HEK293 (cell line): Measurements from ENCODE around the gene GART.

Experiments used
- CTCF ChIA-PET: fragments of 350-600 bp; formaldehyde crosslinking; extraction: SDS; loops from one replicate; lab custom pipeline; 2021; ENCODE audit warnings: antibody characterized with exemption; lab: Yijun Ruan, JAX
- POLR2A ChIA-PET: fragments of 300-600 bp; formaldehyde crosslinking; extraction: SDS; loops from one replicate; lab custom pipeline; 2020; ENCODE audit warnings: antibody characterized with exemption, inconsistent platforms; lab: Yijun Ruan, JAX
- H3K27ac ChIP-seq: fragments of 200-500 bp; sonication (Bioruptor generic); 2 replicates; pipeline ENCODE4 v1.5.1; 2014; ENCODE audit warnings: low read depth, low read length, control low read depth, inconsistent platforms; ENCODE audit errors: extremely low read depth
- H3K36me3 ChIP-seq, 2 experiments: fragments of 200-500 bp in 1 of 2; sonication (Bioruptor generic) in 1 of 2; 1 replicate in 1 of 2; 2 replicates in 1 of 2; pipeline ENCODE4 v1.5.1; 2014 to 2017; ENCODE audit warnings: inconsistent platforms in 2 of 2, low read length in 2 of 2; ENCODE audit not compliant: control insufficient read depth in 2 of 2, insufficient read depth in 1 of 2
- H3K4me1 ChIP-seq: fragments of 200-500 bp; sonication (Bioruptor generic); 2 replicates; pipeline ENCODE4 v1.5.1; 2014; ENCODE audit warnings: mild to moderate bottlenecking, low read length, inconsistent platforms; ENCODE audit not compliant: control insufficient read depth, insufficient read depth
- H3K4me3 ChIP-seq: 2 replicates; pipeline ENCODE4 v1.5.1; 2011; ENCODE audit warnings: low read depth, mild to moderate bottlenecking, control low read depth, low read length, moderate library complexity
- H3K9me3 ChIP-seq: fragments of 200-500 bp; sonication (Bioruptor generic); 2 replicates; pipeline ENCODE4 v1.5.1; 2014; ENCODE audit warnings: low read depth, low read length, inconsistent platforms; ENCODE audit not compliant: control insufficient read depth, insufficient read depth
- CTCF ChIP-seq: fragments of 450-650 bp; formaldehyde crosslinking; IDR thresholded peaks from 2 replicates; pipeline ENCODE4 v1.5.1; 2016; ENCODE audit warnings: missing biosample characterization, missing genetic modification characterization
- HIC1 ChIP-seq: fragments of 450-650 bp; formaldehyde crosslinking; IDR thresholded peaks from 2 replicates; pipeline ENCODE4 v1.5.1; 2016; ENCODE audit warnings: missing biosample characterization, missing genetic modification characterization
- INSM2 ChIP-seq: fragments of 450-650 bp; formaldehyde crosslinking; IDR thresholded peaks from 2 replicates; pipeline ENCODE4 v1.5.1; 2016; ENCODE audit warnings: missing biosample characterization, missing genetic modification characterization
- KLF10 ChIP-seq: fragments of 450-650 bp; IDR thresholded peaks from 2 replicates; pipeline ENCODE4 v1.5.1; 2018; ENCODE audit warnings: missing biosample characterization, mild to moderate bottlenecking, missing genetic modification characterization
- PRDM1 ChIP-seq: fragments of 450-650 bp; formaldehyde crosslinking; IDR thresholded peaks from 2 replicates; pipeline ENCODE4; 2016; ENCODE audit warnings: missing biosample characterization, missing genetic modification characterization
- REPIN1 ChIP-seq: fragments of 450-650 bp; formaldehyde crosslinking; IDR thresholded peaks from 2 replicates; pipeline ENCODE4 v1.5.1; 2017; ENCODE audit warnings: missing biosample characterization, missing genetic modification characterization, low read depth
- SALL2 ChIP-seq: fragments of 450-650 bp; formaldehyde crosslinking; IDR thresholded peaks from 2 replicates; pipeline ENCODE4 v1.5.0; 2017; ENCODE audit warnings: missing biosample characterization, mild to moderate bottlenecking, missing genetic modification characterization, borderline replicate concordance
- ZNF138 ChIP-seq: fragments of 450-650 bp; formaldehyde crosslinking; IDR thresholded peaks from 2 replicates; pipeline ENCODE4 v1.5.1; 2016; ENCODE audit warnings: missing biosample characterization, missing genetic modification characterization, borderline replicate concordance
- ZNF23 ChIP-seq: fragments of 450-650 bp; formaldehyde crosslinking; IDR thresholded peaks from 2 replicates; pipeline ENCODE4 v1.5.1; 2016; ENCODE audit warnings: missing biosample characterization, missing genetic modification characterization, borderline replicate concordance
- ZNF311 ChIP-seq: fragments of 450-650 bp; formaldehyde crosslinking; IDR thresholded peaks from 2 replicates; pipeline ENCODE4 v1.5.1; 2017; ENCODE audit warnings: missing biosample characterization, missing genetic modification characterization, borderline replicate concordance
- ZNF341 ChIP-seq: fragments of 450-650 bp; formaldehyde crosslinking; IDR thresholded peaks from 2 replicates; pipeline ENCODE4; 2016; ENCODE audit warnings: low read depth, missing biosample characterization, missing genetic modification characterization
- ZNF354C ChIP-seq: fragments of 450-650 bp; formaldehyde crosslinking; IDR thresholded peaks from 2 replicates; pipeline ENCODE4 v1.5.1; 2016; ENCODE audit warnings: missing biosample characterization, missing genetic modification characterization, low read depth, borderline replicate concordance
- ZNF394 ChIP-seq: fragments of 450-650 bp; formaldehyde crosslinking; IDR thresholded peaks from 2 replicates; pipeline ENCODE4 v1.5.1; 2016; ENCODE audit warnings: missing biosample characterization, missing genetic modification characterization, mild to moderate bottlenecking, moderate library complexity, borderline replicate concordance
- ZNF48 ChIP-seq: fragments of 450-650 bp; formaldehyde crosslinking; IDR thresholded peaks from 2 replicates; pipeline ENCODE4 v1.5.1; 2016; ENCODE audit warnings: missing biosample characterization, missing genetic modification characterization
- ZNF571 ChIP-seq: fragments of 450-650 bp; formaldehyde crosslinking; IDR thresholded peaks from 2 replicates; pipeline ENCODE4 v1.5.0; 2017; ENCODE audit warnings: missing biosample characterization, missing genetic modification characterization
- ZNF580 ChIP-seq: fragments of 450-650 bp; formaldehyde crosslinking; IDR thresholded peaks from 2 replicates; pipeline ENCODE4 v1.5.1; 2016; ENCODE audit warnings: missing biosample characterization, missing genetic modification characterization
- ZNF626 ChIP-seq: fragments of 450-650 bp; sonication (Bioruptor Pico); formaldehyde crosslinking; IDR thresholded peaks from 2 replicates; pipeline ENCODE4 v1.5.1; 2018; ENCODE audit warnings: missing biosample characterization, missing genetic modification characterization, inconsistent platforms
- ZSCAN18 ChIP-seq: fragments of 450-650 bp; formaldehyde crosslinking; IDR thresholded peaks from 2 replicates; pipeline ENCODE4 v1.5.1; 2016; ENCODE audit warnings: missing biosample characterization, missing genetic modification characterization
- TF ChIP-seq, protein P1 (sequence below): fragments of 450-650 bp; formaldehyde crosslinking; IDR thresholded peaks from 2 replicates; pipeline ENCODE4 v1.5.1; 2017; ENCODE audit warnings: missing biosample characterization, missing genetic modification characterization
- TF ChIP-seq, protein P2 (sequence below): fragments of 450-650 bp; formaldehyde crosslinking; IDR thresholded peaks from 2 replicates; pipeline ENCODE4 v1.5.1; 2016; ENCODE audit warnings: missing biosample characterization, missing genetic modification characterization

GART gene

GRCh38 chr21:33537212-33537611 lies 4.7 kb downstream of the GART start:
- Histone ChIP-seq H3K4me1 (peaks cover 5% of the 10 kb centered on the region; the same call in 1 of the 2 replicates), H3K9me3 (no peaks in the 10 kb centered on the region), H3K4me3 (no peak overlapping the region), H3K36me3 (peaks cover 62 to 75% of the 10 kb centered on the region in 2 experiments), H3K27ac (no peak overlapping the region)
- no peak for TF ChIP-seq ZNF626 (tag by site-specific recombination)
- no peak for TF ChIP-seq INSM2 (tag by site-specific recombination)
- CTCF ChIA-PET = interaction anchor here (0.7 kb wide), 1 partner anchor 69 kb away, joined by 6 read pairs; no protein-coding TSS in a partner anchor
- POLR2A ChIA-PET = interaction anchor here (0.6 to 1.5 kb wide), 2 partner anchors 57 to 93 kb away, joined by 3 read pairs; no protein-coding TSS in a partner anchor

DNA sequence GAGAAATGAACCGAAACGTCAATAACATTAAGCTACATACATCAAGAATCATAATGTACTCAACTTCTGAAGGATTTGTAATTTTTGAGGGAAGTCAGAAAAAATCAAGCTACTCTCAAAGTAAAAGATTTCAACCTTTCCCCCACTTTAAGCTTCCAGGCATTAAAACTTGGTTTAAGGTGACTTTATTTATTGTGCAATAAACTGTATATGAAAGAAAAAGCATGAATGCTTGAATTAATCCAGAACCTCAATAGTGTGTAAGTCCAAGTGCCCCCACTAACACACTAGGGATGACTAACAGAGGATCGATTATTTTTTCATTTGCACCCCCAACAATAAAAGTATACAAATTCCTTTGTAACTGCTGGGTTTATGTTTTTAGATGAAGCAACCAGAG lies 10.9 kb downstream of the GART start:
- no peak for TF ChIP-seq ZNF311 (tag by site-specific recombination)
- TF ChIP-seq HIC1 = no peak
- TF ChIP-seq REPIN1 (tag by site-specific recombination) = no peak
- TF ChIP-seq, protein P1, sequence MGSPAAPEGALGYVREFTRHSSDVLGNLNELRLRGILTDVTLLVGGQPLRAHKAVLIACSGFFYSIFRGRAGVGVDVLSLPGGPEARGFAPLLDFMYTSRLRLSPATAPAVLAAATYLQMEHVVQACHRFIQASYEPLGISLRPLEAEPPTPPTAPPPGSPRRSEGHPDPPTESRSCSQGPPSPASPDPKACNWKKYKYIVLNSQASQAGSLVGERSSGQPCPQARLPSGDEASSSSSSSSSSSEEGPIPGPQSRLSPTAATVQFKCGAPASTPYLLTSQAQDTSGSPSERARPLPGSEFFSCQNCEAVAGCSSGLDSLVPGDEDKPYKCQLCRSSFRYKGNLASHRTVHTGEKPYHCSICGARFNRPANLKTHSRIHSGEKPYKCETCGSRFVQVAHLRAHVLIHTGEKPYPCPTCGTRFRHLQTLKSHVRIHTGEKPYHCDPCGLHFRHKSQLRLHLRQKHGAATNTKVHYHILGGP (tag by site-specific recombination) = no peak
- TF ChIP-seq CTCF (tag by site-specific recombination) = no peak
- TF ChIP-seq, protein P2, sequence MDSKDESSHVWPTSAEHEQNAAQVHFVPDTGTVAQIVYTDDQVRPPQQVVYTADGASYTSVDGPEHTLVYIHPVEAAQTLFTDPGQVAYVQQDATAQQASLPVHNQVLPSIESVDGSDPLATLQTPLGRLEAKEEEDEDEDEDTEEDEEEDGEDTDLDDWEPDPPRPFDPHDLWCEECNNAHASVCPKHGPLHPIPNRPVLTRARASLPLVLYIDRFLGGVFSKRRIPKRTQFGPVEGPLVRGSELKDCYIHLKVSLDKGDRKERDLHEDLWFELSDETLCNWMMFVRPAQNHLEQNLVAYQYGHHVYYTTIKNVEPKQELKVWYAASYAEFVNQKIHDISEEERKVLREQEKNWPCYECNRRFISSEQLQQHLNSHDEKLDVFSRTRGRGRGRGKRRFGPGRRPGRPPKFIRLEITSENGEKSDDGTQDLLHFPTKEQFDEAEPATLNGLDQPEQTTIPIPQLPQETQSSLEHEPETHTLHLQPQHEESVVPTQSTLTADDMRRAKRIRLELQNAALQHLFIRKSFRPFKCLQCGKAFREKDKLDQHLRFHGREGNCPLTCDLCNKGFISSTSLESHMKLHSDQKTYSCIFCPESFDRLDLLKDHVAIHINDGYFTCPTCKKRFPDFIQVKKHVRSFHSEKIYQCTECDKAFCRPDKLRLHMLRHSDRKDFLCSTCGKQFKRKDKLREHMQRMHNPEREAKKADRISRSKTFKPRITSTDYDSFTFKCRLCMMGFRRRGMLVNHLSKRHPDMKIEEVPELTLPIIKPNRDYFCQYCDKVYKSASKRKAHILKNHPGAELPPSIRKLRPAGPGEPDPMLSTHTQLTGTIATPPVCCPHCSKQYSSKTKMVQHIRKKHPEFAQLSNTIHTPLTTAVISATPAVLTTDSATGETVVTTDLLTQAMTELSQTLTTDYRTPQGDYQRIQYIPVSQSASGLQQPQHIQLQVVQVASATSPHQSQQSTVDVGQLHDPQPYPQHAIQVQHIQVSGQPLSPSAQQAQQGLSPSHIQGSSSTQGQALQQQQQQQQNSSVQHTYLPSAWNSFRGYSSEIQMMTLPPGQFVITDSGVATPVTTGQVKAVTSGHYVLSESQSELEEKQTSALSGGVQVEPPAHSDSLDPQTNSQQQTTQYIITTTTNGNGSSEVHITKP = no peak
- TF ChIP-seq ZNF354C (tag by site-specific recombination) = no peak
- no peak for TF ChIP-seq SALL2
- TF ChIP-seq ZNF23 = no peak
- TF ChIP-seq ZSCAN18 (tag by site-specific recombination) = no peak
- TF ChIP-seq PRDM1 (tag by site-specific recombination) = no peak
- TF ChIP-seq ZNF138 (tag by site-specific recombination) = no peak
- TF ChIP-seq ZNF394 (tag by site-specific recombination) = no peak
- TF ChIP-seq ZNF341 (tag by site-specific recombination) = no peak
- TF ChIP-seq ZNF48 (tag by site-specific recombination) = no peak
- TF ChIP-seq ZNF571 (tag by site-specific recombination) = no peak
- no peak for TF ChIP-seq KLF10
- TF ChIP-seq ZNF580 = no peak
- peaks cover 97% of the 10 kb centered on the region in 2 experiments for H3K36me3 ChIP-seq

More for the DNA sequence above, 10.9 kb downstream of the GART start:
- H3K27ac ChIP-seq = no peak overlapping the region
- no peaks in the 10 kb centered on the region for H3K4me1 ChIP-seq
- H3K9me3 ChIP-seq = no peaks in the 10 kb centered on the region
- POLR2A ChIA-PET = interaction anchor here (0.7 to 1.9 kb wide), 4 partner anchors 12 to 640 kb away, joined by 3 to 8 read pairs (median 4); partner anchors contain the start of gene SON
- no peak overlapping the region for H3K4me3 ChIP-seq
- CTCF ChIA-PET = no interaction called here
